HepG2 (cell line): ENCODE data around the gene CFAP43. TPM values are rescaled to one million over a fixed set of nuclear protein-coding genes. Genes with fewer than 3 reads are reported as not detected.

ENCODE experiments used
- CBX2 ChIP-seq, 2 experiments: fragments of 200-600 bp in 1 of 2; sonication (generic); formaldehyde crosslinking in 1 of 2; IDR thresholded peaks; 2 replicates each; pipeline versions ENCODE4 v1.7.0 to v1.8.1; 2018 to 2022; ENCODE audit warnings: low read depth in 2 of 2, low read length in 1 of 2, mild to moderate bottlenecking in 1 of 2, missing genetic modification reagents in 1 of 2
- MATR3 ChIP-seq: sonication (generic); formaldehyde crosslinking; IDR thresholded peaks from 2 replicates; pipeline ENCODE4 v1.4.0; 2020; ENCODE audit warnings: missing genetic modification reagents
- NFYC ChIP-seq: IDR thresholded peaks from 2 replicates; pipeline ENCODE4 v1.6.1; 2016; ENCODE audit warnings: missing genetic modification reagents, missing compliant biosample characterization
- PHF20 ChIP-seq: sonication (generic); formaldehyde crosslinking; IDR thresholded peaks from 2 replicates; pipeline ENCODE4 v1.5.0; 2020; ENCODE audit warnings: mild to moderate bottlenecking, missing genetic modification reagents
- SALL2 ChIP-seq: sonication (generic); formaldehyde crosslinking; IDR thresholded peaks from 2 replicates; pipeline ENCODE4 v1.8.1; 2023; ENCODE audit warnings: mild to moderate bottlenecking, missing genetic modification reagents, inconsistent platforms
- SOX13 ChIP-seq, 3 experiments: fragments of 450-650 bp in 1 of 3; sonication (generic) in 1 of 3; formaldehyde crosslinking in 1 of 3; IDR thresholded peaks in 2 of 3; conservative IDR thresholded peaks in 1 of 3; 2 replicates each; pipeline versions ENCODE4 v1.5.0 to v1.6.1; 2016 to 2020; ENCODE audit warnings: antibody characterized with exemption in 1 of 3, mild to moderate bottlenecking in 1 of 3, missing compliant biosample characterization in 1 of 3, missing genetic modification reagents in 1 of 3, moderate library complexity in 1 of 3
- SP5 ChIP-seq: IDR thresholded peaks from 2 replicates; pipeline ENCODE4 v1.6.1; 2016; ENCODE audit warnings: low read depth, borderline replicate concordance
- TAF15 ChIP-seq: fragments of 200-400 bp; formaldehyde crosslinking; IDR thresholded peaks from one replicate; pipeline ENCODE4 v1.6.1; 2018; ENCODE audit warnings: mild to moderate bottlenecking, low read depth, low read length; ENCODE audit not compliant: poor library complexity, severe bottlenecking
- ZIK1 ChIP-seq: sonication (generic); formaldehyde crosslinking; IDR thresholded peaks from 2 replicates; pipeline ENCODE4 v1.5.0; 2020; ENCODE audit warnings: mild to moderate bottlenecking, low read depth, missing genetic modification reagents, borderline replicate concordance
- ZNF224 ChIP-seq: sonication (generic); formaldehyde crosslinking; IDR thresholded peaks from 2 replicates; pipeline ENCODE4 v1.5.0; 2020; ENCODE audit warnings: mild to moderate bottlenecking, missing genetic modification reagents
- ZNF556 ChIP-seq: sonication (generic); formaldehyde crosslinking; IDR thresholded peaks from 2 replicates; pipeline ENCODE4 v1.4.0; 2020; ENCODE audit warnings: mild to moderate bottlenecking, missing genetic modification reagents, borderline replicate concordance
- ZNF7 ChIP-seq: IDR thresholded peaks from 2 replicates; pipeline ENCODE4 v1.6.1; 2016; ENCODE audit warnings: missing biosample characterization, missing genetic modification reagents
- ZNF709 ChIP-seq: sonication (generic); formaldehyde crosslinking; IDR thresholded peaks from 2 replicates; pipeline ENCODE4 v1.5.0; 2020; ENCODE audit warnings: mild to moderate bottlenecking, missing genetic modification reagents
- ZNF768 ChIP-seq: sonication (generic); formaldehyde crosslinking; IDR thresholded peaks from 2 replicates; pipeline ENCODE4 v1.4.0; 2020; ENCODE audit warnings: missing genetic modification reagents
- polyA plus RNA-seq, 8 experiments: library from polyadenylated mRNA; depleted of rRNA in 3 of 8; stranded (reverse) in 7 of 8; unstranded in 1 of 8; fragments of >200 nt; fragmentation: Illumina TruSeq in 4 of 8; extraction: Trizol in 4 of 8; gene quantifications; 2 replicates each; pipeline versions ENCODE4 v1.2.1 to v1.2.3, GENCODE V29; 2011 to 2016; ENCODE audit warnings: low read depth in 4 of 8, missing spikeins in 1 of 8, mixed read lengths in 1 of 8; ENCODE audit not compliant: insufficient read depth in 1 of 8
- total RNA-seq, 5 experiments: library from RNA; depleted of rRNA; stranded (reverse); fragments of >200 nt; fragmentation: Illumina TruSeq; extraction: Trizol; gene quantifications; 2 replicates each; pipeline ENCODE4 v1.2.3, GENCODE V29; 2016; ENCODE audit warnings: low read depth in 1 of 5
- TF ChIP-seq, protein P1 (sequence below): sonication (generic); formaldehyde crosslinking; IDR thresholded peaks from 2 replicates; pipeline ENCODE4 v1.9.0; 2021; ENCODE audit warnings: missing genetic modification reagents, borderline replicate concordance
- TF ChIP-seq, protein P2 (sequence below): sonication (generic); formaldehyde crosslinking; IDR thresholded peaks from 2 replicates; pipeline ENCODE4 v1.8.1; 2023; ENCODE audit warnings: mild to moderate bottlenecking, missing genetic modification reagents
- TF ChIP-seq, protein P3 (sequence below): sonication (generic); formaldehyde crosslinking; IDR thresholded peaks from 2 replicates; pipeline ENCODE4 v1.5.1; 2020; ENCODE audit warnings: missing genetic modification reagents, mild to moderate bottlenecking, borderline replicate concordance
- TF ChIP-seq, protein P4 (sequence below): IDR thresholded peaks from 2 replicates; pipeline ENCODE4 v1.6.1; 2018; ENCODE audit warnings: missing genetic modification reagents, mild to moderate bottlenecking, missing compliant biosample characterization
- TF ChIP-seq, protein P5 (sequence below): sonication (generic); formaldehyde crosslinking; conservative IDR thresholded peaks from 2 replicates; pipeline ENCODE4 v1.4.0; 2020; ENCODE audit warnings: missing genetic modification reagents

The CFAP43 gene
- total and polyA plus RNA-seq, 2 of the 13 experiments (the other 11 are each of a cell fraction or from before 2014, with no cell fraction given) = 0.24 to 0.38 TPM

DNA sequence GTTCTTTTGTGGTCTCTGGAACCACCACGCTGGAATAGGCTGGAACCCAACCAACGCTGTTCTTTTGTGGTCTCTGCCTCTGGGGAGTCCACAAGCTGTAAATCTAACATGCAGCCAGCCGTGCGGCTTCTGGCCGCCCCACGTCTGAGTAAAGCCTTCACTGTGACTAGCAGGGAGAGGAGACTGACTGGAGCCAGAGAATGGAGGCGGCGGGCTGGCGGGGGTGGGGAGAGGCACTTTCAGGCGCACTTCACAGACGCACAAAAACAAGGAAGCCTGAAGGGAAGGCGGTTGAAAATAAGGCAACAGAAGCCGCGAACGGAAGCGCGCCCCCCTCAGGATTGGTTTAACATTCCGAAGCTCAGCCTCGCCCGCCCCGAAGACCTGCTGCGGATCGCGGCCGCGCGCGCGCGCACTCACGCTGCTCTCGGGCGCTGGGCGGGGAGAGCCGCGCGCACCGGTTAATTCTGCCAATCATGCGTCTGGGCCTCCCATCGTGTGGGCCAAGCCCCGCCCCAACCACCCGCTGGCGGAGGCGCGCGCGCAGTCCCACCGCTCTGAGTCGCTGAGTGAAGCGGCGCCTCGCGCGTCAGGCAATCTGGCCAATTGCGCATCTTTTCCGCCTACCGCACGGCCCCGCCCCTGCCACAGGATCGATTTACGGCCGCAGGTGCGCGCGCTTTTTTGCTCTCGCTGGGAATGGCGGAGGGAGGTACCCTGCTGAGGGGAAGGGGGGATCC, 110.5 kb downstream of the CFAP43 start, which contains the start of gene SFR1 (continued):
- TF ChIP-seq, protein P1, sequence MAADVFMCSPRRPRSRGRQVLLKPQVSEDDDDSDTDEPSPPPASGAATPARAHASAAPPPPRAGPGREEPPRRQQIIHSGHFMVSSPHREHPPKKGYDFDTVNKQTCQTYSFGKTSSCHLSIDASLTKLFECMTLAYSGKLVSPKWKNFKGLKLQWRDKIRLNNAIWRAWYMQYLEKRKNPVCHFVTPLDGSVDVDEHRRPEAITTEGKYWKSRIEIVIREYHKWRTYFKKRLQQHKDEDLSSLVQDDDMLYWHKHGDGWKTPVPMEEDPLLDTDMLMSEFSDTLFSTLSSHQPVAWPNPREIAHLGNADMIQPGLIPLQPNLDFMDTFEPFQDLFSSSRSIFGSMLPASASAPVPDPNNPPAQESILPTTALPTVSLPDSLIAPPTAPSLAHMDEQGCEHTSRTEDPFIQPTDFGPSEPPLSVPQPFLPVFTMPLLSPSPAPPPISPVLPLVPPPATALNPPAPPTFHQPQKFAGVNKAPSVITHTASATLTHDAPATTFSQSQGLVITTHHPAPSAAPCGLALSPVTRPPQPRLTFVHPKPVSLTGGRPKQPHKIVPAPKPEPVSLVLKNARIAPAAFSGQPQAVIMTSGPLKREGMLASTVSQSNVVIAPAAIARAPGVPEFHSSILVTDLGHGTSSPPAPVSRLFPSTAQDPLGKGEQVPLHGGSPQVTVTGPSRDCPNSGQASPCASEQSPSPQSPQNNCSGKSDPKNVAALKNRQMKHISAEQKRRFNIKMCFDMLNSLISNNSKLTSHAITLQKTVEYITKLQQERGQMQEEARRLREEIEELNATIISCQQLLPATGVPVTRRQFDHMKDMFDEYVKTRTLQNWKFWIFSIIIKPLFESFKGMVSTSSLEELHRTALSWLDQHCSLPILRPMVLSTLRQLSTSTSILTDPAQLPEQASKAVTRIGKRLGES (CRISPR knock-in tag) = no peak
- TF ChIP-seq SOX13 (IDR thresholded peaks at IDR 0.05) = peak; percentile 15; the same call in 1 of the 2 replicates
- peak in 1 of 2 experiments; percentile 22; a peak in 1 of 4 replicates for TF ChIP-seq SOX13 (CRISPR knock-in tag; conservative IDR thresholded peaks at IDR 0.05 in 1 of 2, IDR thresholded peaks at IDR 0.05 in 1 of 2)
- TF ChIP-seq SALL2 (CRISPR knock-in tag) = peak; percentile 39; the same call in 1 of the 2 replicates
- peak; percentile 55; the same call in 1 of the 2 replicates for TF ChIP-seq ZNF709 (CRISPR knock-in tag)
- TF ChIP-seq ZNF224 (CRISPR knock-in tag) = peak; percentile 65; the same call in 1 of the 2 replicates
- peak; percentile 73 for TF ChIP-seq PHF20
- TF ChIP-seq NFYC (CRISPR knock-in tag) = peak; percentile 82
- TF ChIP-seq TAF15 = peak; percentile 64
- TF ChIP-seq, protein P2, sequence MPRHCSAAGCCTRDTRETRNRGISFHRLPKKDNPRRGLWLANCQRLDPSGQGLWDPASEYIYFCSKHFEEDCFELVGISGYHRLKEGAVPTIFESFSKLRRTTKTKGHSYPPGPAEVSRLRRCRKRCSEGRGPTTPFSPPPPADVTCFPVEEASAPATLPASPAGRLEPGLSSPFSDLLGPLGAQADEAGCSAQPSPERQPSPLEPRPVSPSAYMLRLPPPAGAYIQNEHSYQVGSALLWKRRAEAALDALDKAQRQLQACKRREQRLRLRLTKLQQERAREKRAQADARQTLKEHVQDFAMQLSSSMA (CRISPR knock-in tag) = no peak
- no peak for TF ChIP-seq ZNF7 (CRISPR knock-in tag)
- peak; percentile 32; the same call in 1 of the 2 replicates for TF ChIP-seq ZNF556
- TF ChIP-seq, protein P3, sequence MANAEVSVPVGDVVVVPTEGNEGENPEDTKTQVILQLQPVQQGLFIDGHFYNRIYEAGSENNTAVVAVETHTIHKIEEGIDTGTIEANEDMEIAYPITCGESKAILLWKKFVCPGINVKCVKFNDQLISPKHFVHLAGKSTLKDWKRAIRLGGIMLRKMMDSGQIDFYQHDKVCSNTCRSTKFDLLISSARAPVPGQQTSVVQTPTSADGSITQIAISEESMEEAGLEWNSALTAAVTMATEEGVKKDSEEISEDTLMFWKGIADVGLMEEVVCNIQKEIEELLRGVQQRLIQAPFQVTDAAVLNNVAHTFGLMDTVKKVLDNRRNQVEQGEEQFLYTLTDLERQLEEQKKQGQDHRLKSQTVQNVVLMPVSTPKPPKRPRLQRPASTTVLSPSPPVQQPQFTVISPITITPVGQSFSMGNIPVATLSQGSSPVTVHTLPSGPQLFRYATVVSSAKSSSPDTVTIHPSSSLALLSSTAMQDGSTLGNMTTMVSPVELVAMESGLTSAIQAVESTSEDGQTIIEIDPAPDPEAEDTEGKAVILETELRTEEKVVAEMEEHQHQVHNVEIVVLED (CRISPR knock-in tag) = peak; percentile 91
- TF ChIP-seq, protein P4, sequence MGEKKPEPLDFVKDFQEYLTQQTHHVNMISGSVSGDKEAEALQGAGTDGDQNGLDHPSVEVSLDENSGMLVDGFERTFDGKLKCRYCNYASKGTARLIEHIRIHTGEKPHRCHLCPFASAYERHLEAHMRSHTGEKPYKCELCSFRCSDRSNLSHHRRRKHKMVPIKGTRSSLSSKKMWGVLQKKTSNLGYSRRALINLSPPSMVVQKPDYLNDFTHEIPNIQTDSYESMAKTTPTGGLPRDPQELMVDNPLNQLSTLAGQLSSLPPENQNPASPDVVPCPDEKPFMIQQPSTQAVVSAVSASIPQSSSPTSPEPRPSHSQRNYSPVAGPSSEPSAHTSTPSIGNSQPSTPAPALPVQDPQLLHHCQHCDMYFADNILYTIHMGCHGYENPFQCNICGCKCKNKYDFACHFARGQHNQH (CRISPR knock-in tag) = peak; percentile 77; the same call in 1 of the 2 replicates
- TF ChIP-seq SP5 = peak; percentile 69; the same call in 1 of the 2 replicates
- TF ChIP-seq ZIK1 = peak; percentile 64; the same call in 1 of the 2 replicates
- TF ChIP-seq, protein P5, sequence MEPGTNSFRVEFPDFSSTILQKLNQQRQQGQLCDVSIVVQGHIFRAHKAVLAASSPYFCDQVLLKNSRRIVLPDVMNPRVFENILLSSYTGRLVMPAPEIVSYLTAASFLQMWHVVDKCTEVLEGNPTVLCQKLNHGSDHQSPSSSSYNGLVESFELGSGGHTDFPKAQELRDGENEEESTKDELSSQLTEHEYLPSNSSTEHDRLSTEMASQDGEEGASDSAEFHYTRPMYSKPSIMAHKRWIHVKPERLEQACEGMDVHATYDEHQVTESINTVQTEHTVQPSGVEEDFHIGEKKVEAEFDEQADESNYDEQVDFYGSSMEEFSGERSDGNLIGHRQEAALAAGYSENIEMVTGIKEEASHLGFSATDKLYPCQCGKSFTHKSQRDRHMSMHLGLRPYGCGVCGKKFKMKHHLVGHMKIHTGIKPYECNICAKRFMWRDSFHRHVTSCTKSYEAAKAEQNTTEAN (CRISPR knock-in tag) = no peak; the same call in 1 of the 2 replicates
- TF ChIP-seq CBX2 (IDR thresholded peaks at IDR 0.05; ENCODE audit: low read depth, low read length) = no peak
- 0 out of 2 replicates have a peak, but pooled peaks have one; percentile 47 for TF ChIP-seq CBX2 (CRISPR knock-in tag; IDR thresholded peaks at IDR 0.05; ENCODE audit: low read depth)
- TF ChIP-seq MATR3 (CRISPR knock-in tag) = no peak
- peak; percentile 42; the same call in 1 of the 2 replicates for TF ChIP-seq ZNF768 (CRISPR knock-in tag)
